Astrocyte (in vitro differentiated cells and primary cell): ENCODE results near the gene NXPH1. TPM values are rescaled to one million over a fixed set of nuclear protein-coding genes. Genes with fewer than 3 reads are reported as not detected.

Experiments
- DNase-seq: peaks from one replicate; pipeline ENCODE4 v3.0.0-alpha.2; 2010; ENCODE audit warnings: low read depth
- FAIRE-seq: peaks from 2 replicates; lab custom pipeline; 2011; peaks lifted over from hg19 to GRCh38; lab: Jason Lieb, UNC
- H2AFZ ChIP-seq: 2 replicates; pipeline ENCODE4 v1.6.0; 2012; ENCODE audit warnings: low read depth, low read length, inconsistent platforms
- H3K27ac ChIP-seq: 2 replicates; pipeline ENCODE4 v1.5.1; 2011; ENCODE audit warnings: low read depth, low read length, inconsistent platforms
- H3K27me3 ChIP-seq: 2 replicates; pipeline ENCODE4 v1.6.0; 2011; ENCODE audit warnings: low read length, inconsistent platforms; ENCODE audit not compliant: insufficient read depth
- H3K36me3 ChIP-seq: 2 replicates; pipeline ENCODE4 v1.5.1; 2011; ENCODE audit warnings: low read length, inconsistent platforms; ENCODE audit not compliant: insufficient read depth
- H3K4me1 ChIP-seq: 2 replicates; pipeline ENCODE4 v1.5.1; 2011; ENCODE audit warnings: low read length, inconsistent platforms; ENCODE audit not compliant: insufficient read depth
- H3K4me2 ChIP-seq: 2 replicates; pipeline ENCODE4 v1.6.0; 2012; ENCODE audit warnings: low read length, inconsistent platforms
- H3K4me3 ChIP-seq: 2 replicates; pipeline ENCODE4 v1.5.1; 2011; ENCODE audit warnings: low read depth, mild to moderate bottlenecking, low read length, inconsistent platforms; ENCODE audit not compliant: insufficient read depth
- H3K79me2 ChIP-seq: 2 replicates; pipeline ENCODE4 v1.6.0; 2012; ENCODE audit warnings: mild to moderate bottlenecking, low read length, inconsistent platforms; ENCODE audit not compliant: insufficient read depth
- H3K9ac ChIP-seq: 2 replicates; pipeline ENCODE4 v1.6.0; 2012; ENCODE audit warnings: mild to moderate bottlenecking, low read length, inconsistent platforms
- H3K9me3 ChIP-seq: 2 replicates; pipeline ENCODE4 v1.5.1; 2012; ENCODE audit warnings: low read depth, mild to moderate bottlenecking, low read length, inconsistent platforms; ENCODE audit not compliant: insufficient read depth
- H4K20me1 ChIP-seq: 2 replicates; pipeline ENCODE4 v1.6.0; 2012; ENCODE audit warnings: low read length, inconsistent platforms; ENCODE audit not compliant: insufficient read depth
- H3K27ac Mint-ChIP-seq: one replicate; pipeline ENCODE4 v1.8.0; 2021; ENCODE audit warnings: mild to moderate bottlenecking, mixed read lengths; ENCODE audit not compliant: unreplicated experiment
- H3K27me3 Mint-ChIP-seq: one replicate; pipeline ENCODE4 v1.8.0; 2021; ENCODE audit warnings: low read depth, mixed read lengths; ENCODE audit not compliant: unreplicated experiment
- H3K36me3 Mint-ChIP-seq: one replicate; pipeline ENCODE4 v1.8.0; 2021; ENCODE audit warnings: low read depth, mixed read lengths; ENCODE audit not compliant: unreplicated experiment
- H3K4me1 Mint-ChIP-seq: one replicate; pipeline ENCODE4 v1.8.0; 2021; ENCODE audit warnings: low read depth, mixed read lengths; ENCODE audit not compliant: unreplicated experiment
- H3K4me3 Mint-ChIP-seq: one replicate; pipeline ENCODE4 v1.8.0; 2021; ENCODE audit warnings: mild to moderate bottlenecking, moderate library complexity, mixed read lengths; ENCODE audit not compliant: unreplicated experiment
- H3K9me3 Mint-ChIP-seq: one replicate; pipeline ENCODE4 v1.8.0; 2021; ENCODE audit warnings: mild to moderate bottlenecking, mixed read lengths; ENCODE audit not compliant: unreplicated experiment
- CTCF ChIP-seq: IDR thresholded peaks from 2 replicates; pipeline ENCODE4 v1.5.1; 2011; ENCODE audit warnings: low read depth, mild to moderate bottlenecking, inconsistent platforms, low read length, moderate library complexity; ENCODE audit not compliant: insufficient read depth
- EZH2 ChIP-seq: IDR thresholded peaks from 2 replicates; pipeline ENCODE4 v1.6.1; 2012; ENCODE audit warnings: mild to moderate bottlenecking, low read length, inconsistent platforms; ENCODE audit not compliant: insufficient read depth
- total RNA-seq: library from RNA; stranded (reverse); gene quantifications from 2 replicates; pipeline ENCODE4 v1.2.1, GENCODE V29; 2021

NXPH1 gene
- total RNA-seq, 1 donor from 2014 or later: 0.16 TPM

GRCh38 chr7:8668627-8669500 lies 235.5 kb downstream of the NXPH1 start:
- no peaks in the 10 kb centered on the region for H4K20me1 ChIP-seq
- Mint-ChIP-seq H3K27ac (no peak overlapping the region), H3K4me3 (no peak overlapping the region), H3K9me3 (peaks cover 6% of the 10 kb centered on the region), H3K4me1 (no peaks in the 10 kb centered on the region), H3K36me3 (no peaks in the 10 kb centered on the region), H3K27me3 (no peaks in the 10 kb centered on the region)
- H3K9me3 ChIP-seq: peaks cover 4% of the 10 kb centered on the region
- FAIRE-seq: no peak
- no peaks in the 10 kb centered on the region for H3K79me2 ChIP-seq
- H3K9ac ChIP-seq: no peak overlapping the region
- no peak overlapping the region for H2AFZ ChIP-seq
- H3K27ac ChIP-seq: no peak overlapping the region
- H3K27me3 ChIP-seq: no peaks in the 10 kb centered on the region
- no peak for DNase-seq
- TF ChIP-seq CTCF (no peak), EZH2 (no peak)
- H3K4me1 ChIP-seq: no peaks in the 10 kb centered on the region
- H3K36me3 ChIP-seq: no peaks in the 10 kb centered on the region
- no peak overlapping the region for H3K4me2 ChIP-seq
- H3K4me3 ChIP-seq: no peak overlapping the region

GRCh38 chr7:8669501-8669851 lies 236.1 kb downstream of the NXPH1 start:
- FAIRE-seq: no peak

More at GRCh38 chr7:8669501-8669851, 236.1 kb downstream of the NXPH1 start:
- H3K9ac ChIP-seq: no peak overlapping the region
- no peaks in the 10 kb centered on the region for H3K4me1 ChIP-seq
- no peak for DNase-seq
- no peak overlapping the region for H3K4me3 ChIP-seq
- Mint-ChIP-seq H3K4me3 (no peak overlapping the region), H3K4me1 (no peaks in the 10 kb centered on the region), H3K27ac (no peak overlapping the region), H3K36me3 (no peaks in the 10 kb centered on the region), H3K27me3 (no peaks in the 10 kb centered on the region), H3K9me3 (peaks cover 6% of the 10 kb centered on the region)
- no peak overlapping the region for H2AFZ ChIP-seq
- H3K9me3 ChIP-seq: peaks cover 4% of the 10 kb centered on the region
- H3K36me3 ChIP-seq: no peaks in the 10 kb centered on the region
- H4K20me1 ChIP-seq: no peaks in the 10 kb centered on the region
- H3K4me2 ChIP-seq: no peak overlapping the region
- no peaks in the 10 kb centered on the region for H3K27me3 ChIP-seq
- TF ChIP-seq EZH2: no peak
- no peak for TF ChIP-seq CTCF
- no peak overlapping the region for H3K27ac ChIP-seq
- no peaks in the 10 kb centered on the region for H3K79me2 ChIP-seq
